Lower lobe of right lung (tissue), 2 donors: ENCODE data around the gene SLC13A3. TPM values are rescaled to one million over a fixed set of nuclear protein-coding genes. Genes with fewer than 3 reads are reported as not detected.

ENCODE experiments used
- ATAC-seq, 2 donors: fragments of 200-7000 bp; cut with Tn5 transposase; one replicate each; pipeline ENCODE4 v1.9.1; 2020 to 2022; ENCODE audit warnings: mild to moderate bottlenecking in 2 of 2, moderate library complexity in 2 of 2
- DNase-seq: peaks from one replicate; pipeline ENCODE4 v3.0.0-alpha.2; 2020
- H3K27ac ChIP-seq: fragments of 200-600 bp; one replicate; pipeline ENCODE4 v1.8.0; 2022
- H3K27me3 ChIP-seq: fragments of 200-600 bp; one replicate; pipeline ENCODE4 v1.8.0; 2022; ENCODE audit warnings: low read depth
- H3K36me3 ChIP-seq: fragments of 200-600 bp; one replicate; pipeline ENCODE4 v1.8.0; 2022; ENCODE audit warnings: mild to moderate bottlenecking
- H3K4me1 ChIP-seq: fragments of 200-600 bp; one replicate; pipeline ENCODE4 v1.8.0; 2022
- H3K4me3 ChIP-seq: fragments of 200-600 bp; one replicate; pipeline ENCODE4 v1.8.0; 2022; ENCODE audit warnings: mild to moderate bottlenecking
- H3K9me3 ChIP-seq: fragments of 200-600 bp; one replicate; pipeline ENCODE4 v1.8.0; 2022
- CTCF ChIP-seq: fragments of 200-600 bp; IDR thresholded peaks from one replicate; pipeline ENCODE4 v1.8.0; 2022; ENCODE audit warnings: antibody characterized with exemption, mild to moderate bottlenecking
- intact Hi-C: fragments of 100-400 bp; cut with DNase I; formaldehyde crosslinking; loops from one replicate; pipeline ENCODE4 v1.11.0; 2022
- total RNA-seq: library from RNA; stranded (reverse); fragmentation: NEBNext Ultra II Directional; extraction: Animal tissue kit (Norgen Biotek cat#: 25700); gene quantifications from one replicate; pipeline ENCODE4 v1.2.1, GENCODE V29; 2021
- donor health status: DM: no; HTN: yes; CAD: no; lungs with severe emphysema.

The SLC13A3 gene
- total RNA-seq, 1 donor from 2014 or later = 2.0 TPM

GRCh38 chr20:46590443-46590842, 60.8 kb downstream of the SLC13A3 start:
- TF ChIP-seq CTCF = no peak
- DNase-seq (no peak), ATAC-seq (no peak)
- Histone ChIP-seq H3K9me3 (no peaks in the 10 kb centered on the region), H3K27me3 (no peaks in the 10 kb centered on the region), H3K27ac (no peak overlapping the region), H3K4me3 (no peak overlapping the region), H3K4me1 (no peaks in the 10 kb centered on the region), H3K36me3 (no peaks in the 10 kb centered on the region)
- intact Hi-C loops = no loop called here

- H3K36me3 ChIP-seq = no peaks in the 10 kb centered on the region
- no peak for ATAC-seq
- H3K4me1 ChIP-seq = no peaks in the 10 kb centered on the region
- H3K27ac ChIP-seq = no peak overlapping the region
- no peak overlapping the region for H3K4me3 ChIP-seq
- H3K9me3 ChIP-seq = no peaks in the 10 kb centered on the region
- intact Hi-C loops = no loop called here
- H3K27me3 ChIP-seq = no peaks in the 10 kb centered on the region
- DNase-seq = no peak
- no peak for TF ChIP-seq CTCF
Observed at GRCh38 chr20:46588532-46589511, 62.4 kb downstream of the SLC13A3 start.

- no peak overlapping the region for H3K27ac ChIP-seq
- H3K36me3 ChIP-seq = no peaks in the 10 kb centered on the region
- H3K27me3 ChIP-seq = no peaks in the 10 kb centered on the region
- DNase-seq = no peak
- H3K4me3 ChIP-seq = no peak overlapping the region
- no peak for ATAC-seq
- H3K9me3 ChIP-seq = no peaks in the 10 kb centered on the region
- no peak for TF ChIP-seq CTCF
- intact Hi-C loops = no loop called here
- no peaks in the 10 kb centered on the region for H3K4me1 ChIP-seq
Observed at GRCh38 chr20:46587986-46588385, 63.3 kb downstream of the SLC13A3 start.

GRCh38 chr20:46586724-46587123, 64.5 kb downstream of the SLC13A3 start:
- H3K27ac ChIP-seq = no peak overlapping the region
- no peak overlapping the region for H3K4me3 ChIP-seq
- no peak for TF ChIP-seq CTCF
- no peaks in the 10 kb centered on the region for H3K36me3 ChIP-seq
- no peaks in the 10 kb centered on the region for H3K27me3 ChIP-seq
- no peaks in the 10 kb centered on the region for H3K4me1 ChIP-seq
- ATAC-seq (no peak), DNase-seq (no peak)
- intact Hi-C loops = no loop called here
- no peaks in the 10 kb centered on the region for H3K9me3 ChIP-seq

DNA sequence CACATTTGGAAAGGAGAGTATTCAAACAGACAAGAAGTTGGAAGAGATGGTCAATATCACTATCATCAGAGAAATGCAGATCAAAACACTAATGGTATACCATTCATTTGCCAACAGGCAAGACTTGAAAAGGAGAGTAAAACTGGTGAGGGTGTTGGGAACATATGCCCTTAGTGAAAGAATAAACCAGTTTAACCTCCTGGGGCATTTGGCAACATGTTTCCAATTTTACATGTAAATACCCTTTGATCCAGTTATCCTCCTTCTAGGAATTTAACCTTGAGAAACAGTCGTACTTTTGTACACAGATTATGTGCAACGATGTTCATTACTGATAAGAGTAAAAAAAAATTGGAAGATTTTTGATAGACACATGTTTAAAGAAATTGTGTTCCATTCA, 66.8 kb downstream of the SLC13A3 start:
- no peak for TF ChIP-seq CTCF
- Histone ChIP-seq H3K9me3 (no peaks in the 10 kb centered on the region), H3K36me3 (no peaks in the 10 kb centered on the region), H3K4me1 (no peaks in the 10 kb centered on the region), H3K27me3 (no peaks in the 10 kb centered on the region), H3K27ac (no peak overlapping the region), H3K4me3 (no peak overlapping the region)
- DNase-seq (no peak), ATAC-seq (no peak)
- intact Hi-C loops = no loop called here
